GM06990 (cell line): Measurements from ENCODE around the gene NT5DC1.

Experiments used
- DNase-seq: peaks from one replicate; pipeline ENCODE4 v3.0.0-alpha.2; 2011; ENCODE audit not compliant: insufficient read length; ENCODE audit errors: extremely low read depth
- H3K27me3 ChIP-seq: replicated peaks from 2 replicates; pipeline ENCODE4 v1.6.0; 2011; ENCODE audit warnings: low read length; ENCODE audit not compliant: control insufficient read depth, insufficient read depth
- H3K36me3 ChIP-seq: 2 replicates; pipeline ENCODE4 v1.5.1; 2011; ENCODE audit warnings: low read length; ENCODE audit not compliant: control insufficient read depth, insufficient read depth
- H3K4me3 ChIP-seq: replicated peaks from 2 replicates; pipeline ENCODE4 v1.5.1; 2011; ENCODE audit warnings: low read depth, mild to moderate bottlenecking, control low read depth, low read length
- TF ChIP-seq, protein P1 (sequence below): IDR thresholded peaks from 2 replicates; pipeline ENCODE4 v1.5.1; 2011; ENCODE audit warnings: low read length, control low read depth, mild to moderate bottlenecking, inconsistent platforms; ENCODE audit not compliant: insufficient read depth, poor library complexity, severe bottlenecking

Gene NT5DC1

DNA sequence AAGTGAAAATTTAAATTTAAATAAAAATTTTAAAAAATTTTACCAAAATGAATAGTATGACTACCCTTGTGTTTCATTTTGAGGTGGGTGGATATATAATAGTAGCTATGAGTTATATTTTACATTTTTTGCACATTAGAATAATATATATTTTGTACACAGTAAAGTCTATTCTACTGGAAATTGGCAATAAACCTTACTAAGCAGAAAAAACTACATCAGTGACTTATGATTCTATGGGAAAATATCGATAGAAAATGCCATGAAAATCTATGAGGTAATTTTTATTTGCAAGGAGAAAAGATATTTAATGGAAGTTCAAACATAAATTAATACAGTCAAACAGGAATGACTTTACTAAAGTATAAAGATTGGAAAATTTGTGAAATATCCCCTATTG, 156.0 kb downstream of the NT5DC1 start:
- DNase-seq, result no peak
- Histone ChIP-seq H3K4me3 (no peak overlapping the region), H3K27me3 (no peaks in the 10 kb centered on the region), H3K36me3 (no peaks in the 10 kb centered on the region; the same call in 1 of the 2 replicates)
- TF ChIP-seq, protein P1, sequence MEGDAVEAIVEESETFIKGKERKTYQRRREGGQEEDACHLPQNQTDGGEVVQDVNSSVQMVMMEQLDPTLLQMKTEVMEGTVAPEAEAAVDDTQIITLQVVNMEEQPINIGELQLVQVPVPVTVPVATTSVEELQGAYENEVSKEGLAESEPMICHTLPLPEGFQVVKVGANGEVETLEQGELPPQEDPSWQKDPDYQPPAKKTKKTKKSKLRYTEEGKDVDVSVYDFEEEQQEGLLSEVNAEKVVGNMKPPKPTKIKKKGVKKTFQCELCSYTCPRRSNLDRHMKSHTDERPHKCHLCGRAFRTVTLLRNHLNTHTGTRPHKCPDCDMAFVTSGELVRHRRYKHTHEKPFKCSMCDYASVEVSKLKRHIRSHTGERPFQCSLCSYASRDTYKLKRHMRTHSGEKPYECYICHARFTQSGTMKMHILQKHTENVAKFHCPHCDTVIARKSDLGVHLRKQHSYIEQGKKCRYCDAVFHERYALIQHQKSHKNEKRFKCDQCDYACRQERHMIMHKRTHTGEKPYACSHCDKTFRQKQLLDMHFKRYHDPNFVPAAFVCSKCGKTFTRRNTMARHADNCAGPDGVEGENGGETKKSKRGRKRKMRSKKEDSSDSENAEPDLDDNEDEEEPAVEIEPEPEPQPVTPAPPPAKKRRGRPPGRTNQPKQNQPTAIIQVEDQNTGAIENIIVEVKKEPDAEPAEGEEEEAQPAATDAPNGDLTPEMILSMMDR, result no peak

DNA sequence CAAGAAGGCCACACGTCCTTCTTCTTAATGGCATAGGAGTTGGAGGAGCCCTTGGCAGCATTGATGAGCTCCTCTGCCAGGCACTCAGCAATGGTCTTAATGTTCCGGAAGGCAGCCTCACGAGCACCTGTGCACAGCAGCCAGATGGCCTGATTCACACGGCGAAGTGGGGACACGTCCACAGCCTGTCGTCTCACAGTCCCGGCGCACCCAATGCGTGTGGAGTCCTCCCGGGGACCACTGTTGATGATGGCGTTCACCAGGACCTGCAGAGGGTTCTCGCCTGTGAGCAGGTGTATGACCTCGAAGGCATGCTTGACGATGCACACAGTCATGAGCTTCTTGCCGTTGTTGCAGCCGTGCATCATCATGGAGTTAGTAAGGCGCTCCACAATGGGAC, 157.9 kb downstream of the NT5DC1 start:
- no peak overlapping the region for H3K4me3 ChIP-seq
- no peaks in the 10 kb centered on the region; the same call in 1 of the 2 replicates for H3K36me3 ChIP-seq
- DNase-seq, result no peak
- TF ChIP-seq, protein P1, result no peak
- H3K27me3 ChIP-seq, result no peaks in the 10 kb centered on the region

DNA sequence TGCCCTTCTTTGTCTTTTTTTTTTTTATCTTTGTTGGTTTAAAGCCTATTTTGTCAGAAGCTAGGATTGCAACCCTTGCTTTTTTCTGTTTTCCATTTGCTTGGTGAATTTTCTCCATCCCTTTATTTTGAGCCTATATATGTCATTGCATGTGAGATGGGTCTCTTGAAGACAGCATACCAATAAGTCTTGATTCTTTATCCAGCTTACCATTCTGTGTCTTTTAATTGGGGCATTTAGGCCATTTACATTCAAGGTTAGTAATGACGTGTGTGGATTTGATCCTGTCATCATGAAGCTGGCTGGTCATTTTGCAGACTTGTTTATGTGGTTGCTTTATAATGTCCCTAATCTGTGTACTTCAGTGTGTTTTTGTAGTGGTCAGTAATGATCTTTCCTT, 162.7 kb downstream of the NT5DC1 start:
- Histone ChIP-seq H3K4me3 (no peak overlapping the region), H3K36me3 (peaks cover 9% of the 10 kb centered on the region), H3K27me3 (no peaks in the 10 kb centered on the region)
- DNase-seq, result no peak
- TF ChIP-seq, protein P1, result no peak

DNA sequence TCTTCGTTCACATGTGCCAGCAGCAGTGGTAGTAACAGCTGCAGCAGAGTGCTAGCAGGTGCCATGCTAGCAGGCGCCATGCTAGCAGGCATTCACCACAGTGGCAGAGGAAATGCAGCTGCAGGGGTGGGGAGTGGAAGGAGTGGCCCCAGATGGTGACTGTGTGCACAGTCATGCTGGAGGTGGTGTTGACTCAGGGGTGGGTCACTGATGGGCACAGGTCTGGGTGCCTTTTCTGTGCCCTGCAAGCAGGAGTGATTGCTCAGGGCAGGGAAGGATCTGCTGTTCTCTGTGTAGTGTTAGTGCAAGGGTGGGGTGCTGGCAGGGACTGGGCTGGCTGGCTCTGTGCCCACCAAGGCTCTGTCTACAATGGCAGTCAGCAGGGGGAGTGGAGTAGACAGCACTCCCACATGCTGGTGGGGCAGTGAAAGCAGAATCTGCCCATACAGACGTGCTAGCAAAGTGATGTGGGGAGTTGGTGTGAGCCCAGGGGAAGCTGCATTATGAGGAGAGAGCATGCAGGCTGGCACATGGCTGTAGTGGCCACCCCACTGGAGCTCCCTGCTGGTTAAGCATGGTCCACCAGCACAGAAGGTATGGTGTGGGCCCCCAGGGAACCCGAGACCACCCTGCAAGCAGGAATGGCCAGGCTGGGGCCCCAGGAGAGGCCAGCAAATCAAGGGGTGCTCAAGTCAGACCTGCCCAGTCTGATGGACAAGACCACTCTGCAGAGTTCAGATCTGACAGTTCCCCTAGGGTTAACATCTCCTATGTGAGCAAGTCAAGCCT, 164.6 kb downstream of the NT5DC1 start:
- Histone ChIP-seq H3K36me3 (peaks cover 9% of the 10 kb centered on the region), H3K4me3 (no peak overlapping the region), H3K27me3 (no peaks in the 10 kb centered on the region)
- DNase-seq, result no peak
- TF ChIP-seq, protein P1, result no peak

DNA sequence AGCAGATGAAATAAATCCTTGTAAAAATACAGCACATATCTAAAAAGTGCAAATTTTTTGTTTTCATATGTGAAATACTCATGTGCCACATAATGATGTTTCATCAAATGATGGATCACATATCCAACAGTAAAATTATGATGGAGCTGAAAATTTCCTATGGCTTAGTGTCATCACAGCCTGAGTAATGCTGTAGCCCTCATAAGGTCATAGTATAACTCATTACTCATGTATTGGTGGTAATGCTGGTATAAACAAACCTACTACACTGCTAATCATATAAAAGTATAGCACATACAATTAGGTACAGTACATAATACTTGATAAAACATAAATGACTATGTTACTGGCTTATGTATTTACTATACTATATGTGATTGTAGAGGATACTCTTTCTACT, 166.2 kb downstream of the NT5DC1 start:
- H3K36me3 ChIP-seq, result peaks cover 9% of the 10 kb centered on the region
- no peak overlapping the region for H3K4me3 ChIP-seq
- H3K27me3 ChIP-seq, result no peaks in the 10 kb centered on the region
- no peak for DNase-seq
- TF ChIP-seq, protein P1, result no peak
